Activated effector memory CD4-positive, alpha-beta T cell treated with Interleukin-2 at 50 U/mL for 16 hours (primary cell): ENCODE results near the gene QRFP.
"Not testable (repeated sequence)": the region's sequence is repeated elsewhere in the genome, so short reads cannot be mapped to it uniquely, and the experiment has no call there.

Source experiments
- DNase-seq: peaks from one replicate; pipeline ENCODE4 v3.0.0-alpha.2; 2020

QRFP gene

DNA sequence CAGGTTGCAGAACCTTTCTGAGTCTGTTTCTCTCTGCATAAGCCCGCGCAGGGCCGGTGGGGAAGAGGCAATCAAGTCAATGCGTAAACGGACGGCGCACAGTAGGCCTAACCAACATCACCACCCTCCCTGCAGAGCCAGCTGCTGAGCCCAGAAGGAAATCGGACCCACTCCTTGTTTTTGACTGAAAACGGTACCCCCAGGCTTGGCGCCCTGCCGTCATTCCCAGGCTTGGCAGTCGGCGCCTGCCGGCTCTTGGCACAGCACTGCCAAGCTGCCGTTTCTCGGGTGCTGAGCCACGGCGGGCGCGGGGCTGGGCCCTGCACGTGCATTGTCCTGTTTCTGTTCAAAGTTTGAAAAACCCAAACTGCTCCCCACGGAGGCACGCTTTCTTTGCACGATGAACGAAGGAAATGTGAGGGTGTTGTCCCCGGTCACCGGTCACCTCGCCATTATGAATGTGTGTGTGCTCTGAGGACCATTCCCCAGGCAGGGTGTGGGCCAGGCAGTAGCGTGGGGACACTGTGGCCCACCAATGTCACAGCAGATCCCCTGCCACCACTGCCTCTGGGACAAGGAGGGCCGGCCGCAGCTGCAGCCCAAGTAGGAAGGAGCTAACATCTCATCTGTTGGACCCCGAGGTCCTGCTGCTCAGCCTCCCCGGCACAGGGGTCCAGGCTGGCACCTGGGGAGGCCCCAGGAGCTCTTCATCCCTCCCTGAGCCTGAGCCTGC is 22.4 kb upstream of the QRFP start:
- DNase-seq = no peak

DNA sequence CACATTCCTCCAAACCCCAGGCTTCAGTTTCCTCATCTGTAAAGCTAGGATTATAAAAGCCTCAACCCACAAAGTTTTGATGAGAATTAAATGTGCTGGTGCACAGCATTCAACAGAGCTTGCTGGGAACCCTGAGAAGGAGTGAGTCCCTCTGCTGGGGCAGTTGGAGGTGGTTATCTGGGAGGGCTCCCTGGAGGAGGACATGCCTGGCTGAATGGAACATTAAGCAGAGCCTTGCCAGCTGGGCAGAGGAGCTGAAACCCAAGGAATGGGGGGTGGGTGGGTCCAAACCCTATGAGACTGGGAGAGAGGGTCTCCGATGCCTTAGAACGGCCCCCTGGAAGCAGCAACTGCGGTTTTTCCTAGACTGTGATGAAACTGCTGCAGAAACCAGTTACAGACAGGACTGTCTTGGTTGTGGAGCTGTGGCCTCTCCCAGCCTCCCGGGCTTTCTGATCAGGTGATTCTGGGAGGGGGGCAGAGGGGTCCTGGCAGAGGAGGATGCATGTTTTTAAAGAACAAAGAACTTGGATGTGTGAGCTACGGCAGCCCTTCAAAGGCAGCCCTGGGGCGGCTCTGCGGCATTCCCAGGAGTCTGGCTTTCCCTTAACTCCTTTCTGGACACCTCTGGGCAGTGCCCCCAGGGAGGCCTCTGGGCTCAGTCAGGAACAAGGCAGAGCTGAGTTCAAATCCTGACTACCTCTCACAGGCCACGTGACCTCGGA is 21.7 kb upstream of the QRFP start:
- no peak for DNase-seq

DNA sequence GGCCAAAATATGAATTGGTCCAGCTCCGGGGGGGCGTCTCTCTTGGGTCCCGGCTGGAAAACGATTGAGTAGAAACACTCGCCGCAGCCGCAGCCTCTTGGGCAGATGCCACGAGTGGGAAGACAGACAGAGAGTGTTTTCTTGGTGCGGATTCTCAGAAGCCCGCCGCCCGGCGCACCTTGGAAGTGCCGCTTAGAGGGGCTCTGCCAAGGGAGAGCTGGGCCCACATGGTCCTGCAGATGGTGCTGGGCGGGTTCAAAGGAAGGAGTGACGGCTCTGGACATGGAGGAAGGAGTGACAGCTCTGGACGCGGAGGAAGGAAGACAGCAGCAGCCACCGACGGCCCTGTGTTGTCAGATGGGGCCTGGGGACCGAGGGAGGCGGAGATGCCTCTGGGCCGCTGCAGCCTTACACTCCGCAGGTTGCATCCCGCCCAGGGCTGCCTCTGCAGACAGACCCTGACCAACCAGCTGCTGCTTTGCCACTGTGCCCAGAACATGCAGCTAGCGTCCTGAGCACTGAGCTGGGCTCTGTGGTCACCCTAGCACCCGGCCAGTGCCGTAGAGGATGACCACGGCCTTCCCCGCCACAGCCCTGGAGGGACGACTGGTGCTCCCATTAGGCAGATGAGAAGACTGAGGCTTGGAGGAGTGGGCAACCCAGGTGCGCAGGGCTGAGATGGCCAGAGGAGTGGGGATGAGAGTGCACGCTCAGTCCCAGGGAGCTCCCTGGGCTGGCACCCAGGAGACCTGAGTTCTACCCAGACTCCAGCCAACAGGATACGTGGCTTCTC is 20.8 kb upstream of the QRFP start:
- no peak for DNase-seq

GRCh38 chr9:130915096-130915447 is 18.5 kb upstream of the QRFP start:
- no peak for DNase-seq

DNA sequence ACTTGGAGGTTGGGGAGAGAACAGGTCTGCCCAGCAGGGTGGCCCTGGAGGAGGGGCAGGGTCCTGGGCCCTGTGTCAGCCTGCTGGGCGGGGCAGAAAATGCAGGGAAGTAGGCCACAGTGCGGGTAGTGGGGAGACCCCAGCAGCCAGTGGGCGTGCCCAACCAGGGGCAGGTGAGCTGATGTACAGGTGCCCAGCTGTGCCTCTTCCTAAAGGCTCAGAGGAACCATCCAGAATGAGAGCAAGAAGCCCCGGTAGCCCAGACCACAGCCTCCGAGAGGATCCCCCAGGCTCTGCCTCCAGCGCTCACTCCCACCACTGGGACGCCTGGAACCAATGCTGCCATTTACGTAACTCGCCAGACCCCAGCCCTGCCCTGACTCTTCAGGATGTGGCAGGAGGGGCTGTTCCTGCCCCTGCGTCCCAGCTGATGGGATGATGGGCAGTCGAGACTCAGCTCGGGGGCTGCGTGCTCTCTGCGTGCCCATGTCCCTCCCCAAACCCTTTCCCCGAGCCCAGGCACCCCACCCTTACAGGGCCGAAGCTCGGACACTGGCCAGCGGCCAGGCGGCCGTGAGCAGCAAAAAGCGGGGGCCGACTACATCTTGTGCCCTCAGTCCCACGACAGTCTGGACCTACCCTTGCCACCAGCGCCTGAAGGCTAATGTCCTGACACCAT is 17.9 kb upstream of the QRFP start:
- no peak for DNase-seq

DNA sequence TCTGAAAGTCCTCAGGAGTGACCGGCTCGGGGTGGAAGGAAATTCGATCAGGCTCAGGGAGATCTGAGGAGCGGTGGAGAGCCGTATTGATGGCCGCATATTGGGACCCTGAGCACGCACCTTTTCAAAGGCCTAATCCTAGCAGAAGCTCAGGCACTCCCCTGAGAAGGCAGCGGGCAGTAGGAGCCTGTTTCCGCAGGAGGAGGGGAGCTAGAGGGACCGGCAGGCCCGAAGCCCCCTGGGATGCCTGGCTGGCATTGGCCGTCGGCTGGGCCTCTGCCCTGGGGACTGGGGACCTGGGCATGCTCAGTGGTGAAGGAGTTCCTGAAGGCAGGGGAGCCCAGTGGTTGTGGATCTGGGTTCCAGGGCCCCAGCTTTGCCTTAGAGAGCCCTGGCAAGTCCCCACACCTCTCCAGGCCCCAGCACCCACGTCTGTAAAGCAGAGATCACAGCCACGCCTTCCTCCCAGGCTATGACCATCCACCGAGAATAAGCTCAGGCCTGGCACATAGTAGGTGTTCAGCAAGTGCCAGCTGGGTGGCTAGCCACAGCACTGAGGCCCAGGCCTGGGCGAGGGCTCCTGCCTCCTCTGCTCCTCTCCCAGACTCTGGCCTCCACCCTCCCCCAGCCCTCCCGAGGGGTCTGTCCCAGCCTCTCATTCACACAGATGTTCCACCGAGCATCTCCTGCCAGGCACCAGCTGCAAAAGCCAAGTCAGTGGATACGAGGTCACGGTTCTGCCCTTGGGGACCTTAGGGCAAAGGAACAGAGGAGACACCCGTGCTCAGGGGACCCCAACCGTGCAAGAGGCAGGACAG is 17.2 kb upstream of the QRFP start:
- DNase-seq = no peak

- no peak for DNase-seq
Observed at GRCh38 chr9:130912932-130913598, 16.5 kb upstream of the QRFP start.

DNA sequence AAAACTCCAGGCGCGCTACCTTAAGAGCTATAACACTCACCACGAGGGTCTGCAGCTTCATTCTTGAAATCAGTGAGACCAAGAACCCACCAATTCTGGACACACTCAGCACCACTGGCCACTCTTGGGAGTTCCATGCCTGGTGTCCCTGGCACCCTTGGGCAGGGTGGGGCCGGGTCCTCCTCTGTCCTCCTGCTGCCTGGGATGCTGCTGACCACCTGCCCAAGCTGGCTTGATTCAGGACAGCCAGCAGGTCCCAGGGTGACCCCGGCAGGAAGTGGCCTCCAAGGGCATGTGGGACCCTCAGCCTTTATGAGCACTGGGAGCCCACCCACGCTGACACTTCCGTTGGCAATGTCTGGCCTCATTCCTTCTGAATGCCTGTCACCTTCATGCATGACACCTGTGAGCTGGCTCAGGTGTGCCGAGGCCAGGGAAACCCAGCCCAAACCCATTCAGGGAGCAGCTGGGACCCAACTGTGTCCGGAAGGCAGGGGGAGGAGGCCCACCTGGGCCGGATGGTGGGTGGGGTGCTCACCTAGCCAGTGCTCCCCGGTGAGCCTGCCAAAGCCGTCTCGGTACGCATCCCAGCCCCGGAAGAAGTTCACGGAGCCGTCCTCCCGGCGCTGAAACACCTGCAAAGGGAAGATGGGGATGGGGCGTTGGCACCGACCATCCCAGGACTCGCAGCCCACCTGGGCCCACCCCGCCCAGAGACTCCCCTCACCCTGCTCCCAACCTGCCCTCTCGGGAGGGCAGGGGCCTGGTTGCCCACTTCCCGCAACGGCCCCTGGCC is 14.8 kb upstream of the QRFP start:
- DNase-seq = no peak

DNA sequence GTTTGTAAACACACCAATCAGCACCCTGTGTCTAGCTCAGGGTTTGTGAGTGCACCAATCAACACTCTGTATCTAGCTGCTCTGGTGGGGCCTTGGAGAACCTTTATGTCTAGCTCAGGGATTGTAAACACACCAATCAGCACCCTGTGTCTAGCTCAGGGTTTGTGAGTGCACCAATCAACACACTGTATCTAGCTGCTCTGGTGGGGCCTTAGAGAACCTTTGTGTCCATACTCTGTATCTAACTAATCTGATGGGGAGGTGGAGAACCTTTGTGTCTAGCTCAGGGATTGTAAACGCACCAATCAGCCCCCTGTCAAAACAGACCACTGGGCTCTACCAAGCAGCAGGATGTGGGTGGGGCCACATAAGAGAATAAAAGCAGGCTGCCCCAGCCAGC is 14.1 kb upstream of the QRFP start:
- DNase-seq = not testable (repeated sequence)

- not testable (repeated sequence) for DNase-seq
Observed at GRCh38 chr9:130910041-130910440, 13.4 kb upstream of the QRFP start.

DNA sequence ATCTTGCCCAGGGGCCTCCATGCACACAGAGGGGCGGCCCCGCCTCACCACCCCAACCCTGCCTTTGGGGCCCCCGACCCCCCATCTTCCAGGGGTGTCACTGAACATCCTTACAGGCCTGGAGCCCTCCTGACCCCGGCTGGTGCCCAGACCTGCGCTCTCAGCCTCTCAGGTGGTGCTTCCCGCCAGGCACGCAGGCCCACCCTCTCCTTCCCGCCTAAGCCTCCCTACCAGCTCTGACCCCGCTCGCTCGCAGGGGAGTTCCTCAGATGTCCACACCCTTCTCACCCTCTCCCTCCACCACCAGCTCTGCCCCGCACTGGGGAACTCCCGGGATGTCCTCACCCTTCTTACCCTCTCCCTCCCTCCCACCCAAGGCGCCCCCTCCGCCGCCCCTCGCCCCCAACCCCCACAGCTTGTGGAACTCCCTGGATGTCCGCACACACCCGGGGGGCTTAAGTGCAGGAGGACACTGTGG is 12.3 kb upstream of the QRFP start:
- DNase-seq = no peak

GRCh38 chr9:130908146-130908877 is 11.7 kb upstream of the QRFP start:
- no peak for DNase-seq

DNA sequence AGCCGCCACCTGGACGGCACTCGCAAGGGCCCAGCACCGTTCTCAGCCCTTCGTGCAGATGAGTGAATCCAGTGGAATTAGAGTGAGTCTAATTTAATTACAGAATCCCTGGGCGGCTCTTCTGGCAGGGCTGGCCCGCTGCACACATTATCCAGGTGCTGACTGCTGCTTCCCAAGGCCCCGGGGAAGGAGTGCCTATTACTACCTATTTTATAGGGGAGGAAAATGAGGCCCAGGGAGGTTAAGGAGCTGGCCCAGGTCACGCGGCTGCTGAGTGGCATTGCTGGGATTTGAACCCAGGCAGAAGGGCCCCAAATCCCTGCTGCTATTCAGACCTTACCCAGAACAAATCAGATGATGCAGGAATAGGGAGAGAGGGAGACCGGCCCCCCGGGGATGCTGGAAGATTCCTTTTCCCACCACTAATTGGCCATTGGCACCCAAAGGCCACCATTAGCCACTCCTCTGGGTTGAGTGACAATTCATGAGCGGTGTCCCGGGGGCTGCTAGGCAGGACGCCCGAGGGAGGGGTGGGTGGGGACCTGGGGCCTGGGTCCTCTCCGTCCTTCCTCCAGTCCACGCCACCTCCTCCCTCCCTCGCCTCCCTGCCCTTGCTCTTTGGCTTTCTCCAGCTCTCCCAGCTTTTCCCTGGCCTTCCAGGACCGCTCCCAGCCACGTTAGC is 10.3 kb upstream of the QRFP start:
- no peak for DNase-seq

DNA sequence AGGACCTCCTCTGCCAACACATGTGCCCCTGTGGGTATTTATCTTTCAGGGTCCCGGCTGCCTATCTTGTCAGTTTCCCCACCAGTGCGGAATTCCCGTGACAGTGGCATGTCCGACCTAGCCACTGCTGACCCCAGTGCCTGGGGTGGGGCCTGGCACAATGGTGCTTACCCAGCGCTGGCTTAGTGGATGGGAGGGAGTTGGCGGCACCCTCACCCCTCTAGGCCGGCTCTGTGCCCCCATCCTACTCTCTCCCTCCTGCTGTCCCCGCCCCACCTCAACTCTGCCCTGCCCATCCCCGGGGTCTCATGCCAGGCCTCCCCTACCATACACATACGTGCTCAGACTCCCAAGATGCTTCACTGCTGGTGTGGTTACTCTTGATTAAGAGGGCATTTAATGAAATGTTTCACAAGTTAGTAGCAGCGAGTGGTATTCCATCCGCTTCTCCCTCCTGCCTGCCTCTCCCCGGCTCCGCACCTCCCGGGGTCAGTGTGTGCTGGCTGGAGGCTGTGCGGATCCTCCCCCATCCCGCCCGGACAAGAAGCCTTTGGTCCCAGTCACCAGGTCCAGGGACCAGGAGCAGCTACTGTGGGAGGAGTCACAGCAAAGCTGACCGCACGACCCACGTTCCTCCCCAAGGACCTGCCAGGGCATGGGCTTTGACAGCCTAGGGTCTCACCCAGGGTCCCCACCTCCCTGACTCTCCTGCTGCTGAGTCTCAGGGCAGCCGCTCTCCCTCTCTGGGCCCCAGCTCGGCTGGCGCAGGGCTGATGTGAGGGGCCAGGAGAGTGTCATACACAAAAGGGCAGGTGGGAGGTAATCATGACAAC is 9.5 kb upstream of the QRFP start:
- no peak for DNase-seq

GRCh38 chr9:130905125-130905901 is 8.7 kb upstream of the QRFP start:
- DNase-seq = no peak

DNA sequence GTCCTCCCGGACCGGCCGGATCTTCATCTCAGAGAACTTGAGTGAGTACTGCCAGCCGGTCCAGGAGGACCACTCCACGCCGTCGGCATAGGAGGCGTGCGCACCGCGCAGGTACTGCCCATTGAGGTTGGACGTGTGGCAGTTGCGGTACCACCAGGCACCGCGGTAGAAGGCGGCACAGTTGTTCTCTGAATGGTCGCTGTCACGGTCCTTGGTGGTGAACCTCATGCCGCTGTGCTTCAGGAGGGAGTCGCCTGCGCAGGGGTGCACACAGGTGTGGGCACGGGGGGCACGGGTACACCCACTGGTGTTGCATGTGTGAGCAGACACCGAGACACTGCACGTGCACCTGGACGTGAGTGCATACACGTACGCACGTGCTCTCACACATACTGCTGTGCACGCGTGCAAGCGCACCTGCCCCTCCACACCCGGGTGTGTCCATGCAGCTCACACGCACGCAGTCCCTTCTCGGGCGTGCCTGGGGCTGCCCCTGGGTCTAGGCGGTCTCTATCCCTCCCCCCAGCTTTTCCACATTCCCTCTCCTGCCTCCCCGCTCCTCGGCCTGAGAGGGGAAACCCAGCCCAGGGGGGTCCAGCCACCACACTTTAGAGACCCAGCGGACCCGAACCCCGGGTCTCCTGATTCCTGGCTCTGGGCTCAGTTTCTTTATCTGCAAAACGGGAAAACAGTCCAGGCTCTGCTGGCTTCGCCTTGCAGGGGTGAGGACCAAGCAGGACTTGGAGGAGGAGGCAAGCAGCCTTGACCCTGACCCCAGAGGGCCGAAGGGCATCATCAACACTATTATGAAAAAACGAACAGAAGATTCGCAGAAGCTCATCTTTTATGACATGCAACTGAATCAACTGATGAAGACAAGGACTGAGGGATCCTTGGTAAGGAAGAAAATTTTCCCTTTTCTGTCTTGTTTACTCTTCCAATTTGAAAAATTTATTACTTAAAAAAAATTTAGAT is 7.7 kb upstream of the QRFP start:
- DNase-seq = no peak
